LoVo (cell line): Measurements from ENCODE around the gene MS4A13.
"Not testable (repeated sequence)": the region's sequence is repeated elsewhere in the genome, so short reads cannot be mapped to it uniquely, and the experiment has no call there.

Experiments
- DNase-seq: peaks from one replicate; pipeline ENCODE4 v3.0.0-alpha.2; 2016; ENCODE audit warnings: low spot score

Gene MS4A13

DNA sequence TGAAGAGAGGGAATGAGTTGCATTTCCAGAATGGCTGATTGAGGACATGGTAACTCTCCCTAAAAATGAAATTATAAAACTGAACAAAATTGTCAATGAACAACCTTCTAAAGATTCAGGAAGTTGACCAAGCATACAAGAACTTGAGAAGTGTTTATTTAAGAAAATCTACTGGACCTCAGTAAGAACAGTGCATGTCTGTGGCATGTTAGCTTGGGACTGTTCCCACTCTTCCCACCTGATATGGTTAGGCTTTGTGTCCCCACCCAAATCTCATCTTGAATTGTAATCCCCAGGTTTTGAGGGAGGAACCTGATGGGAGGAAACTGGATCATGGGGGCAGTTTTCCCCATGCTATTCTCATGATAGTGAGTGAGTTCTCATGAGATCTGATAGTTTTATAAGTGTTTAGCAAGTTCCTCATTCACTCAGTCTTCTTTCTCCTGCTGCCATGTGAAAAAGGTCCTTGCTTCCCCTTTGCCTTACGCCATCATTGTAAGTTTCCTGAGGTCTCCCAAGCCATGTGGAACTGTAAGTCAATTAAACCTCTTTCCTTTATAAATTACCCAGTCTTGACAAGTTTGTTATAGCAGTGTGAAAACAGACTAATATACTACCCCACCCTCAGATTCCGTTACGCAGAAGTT lies 15.4 kb downstream of the MS4A13 start:
- DNase-seq, result no peak

DNA sequence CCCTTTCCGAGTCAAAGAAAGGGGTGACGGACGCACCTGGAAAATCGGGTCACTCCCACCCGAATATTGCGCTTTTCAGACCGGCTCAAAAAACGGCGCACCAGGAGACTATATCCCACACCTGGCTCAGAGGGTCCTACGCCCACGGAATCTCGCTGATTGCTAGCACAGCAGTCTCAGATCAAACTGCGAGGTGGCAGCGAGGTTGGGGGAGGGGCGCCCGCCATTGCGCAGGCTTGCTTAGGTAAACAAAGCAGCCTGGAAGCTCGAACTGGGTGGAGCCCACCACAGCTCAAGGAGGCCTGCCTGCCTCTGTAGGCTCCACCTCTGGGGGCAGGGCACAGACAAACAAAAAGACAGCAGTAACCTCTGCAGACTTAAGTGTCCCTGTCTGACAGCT lies 17.2 kb downstream of the MS4A13 start:
- not testable (repeated sequence) for DNase-seq

DNA sequence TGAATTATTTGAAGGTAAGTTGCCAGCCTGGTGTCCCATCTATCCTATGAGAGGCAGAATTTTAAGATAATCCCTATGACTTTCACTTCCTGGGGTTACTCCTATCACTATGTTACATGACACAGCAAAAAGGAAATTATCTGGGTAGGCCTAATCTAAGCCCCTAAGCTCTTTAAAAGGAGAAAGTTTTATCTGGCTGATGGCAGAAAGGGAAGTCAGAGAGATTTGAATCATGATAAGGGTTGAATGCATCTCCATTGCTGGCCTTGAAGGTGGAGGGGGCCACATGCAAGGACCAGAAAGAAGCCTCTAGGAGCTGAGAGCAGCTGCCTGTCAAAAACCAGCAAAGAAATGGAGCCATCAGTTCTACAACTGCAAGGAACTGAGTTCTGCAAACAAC lies 23.4 kb downstream of the MS4A13 start:
- DNase-seq, result not testable (repeated sequence)

DNA sequence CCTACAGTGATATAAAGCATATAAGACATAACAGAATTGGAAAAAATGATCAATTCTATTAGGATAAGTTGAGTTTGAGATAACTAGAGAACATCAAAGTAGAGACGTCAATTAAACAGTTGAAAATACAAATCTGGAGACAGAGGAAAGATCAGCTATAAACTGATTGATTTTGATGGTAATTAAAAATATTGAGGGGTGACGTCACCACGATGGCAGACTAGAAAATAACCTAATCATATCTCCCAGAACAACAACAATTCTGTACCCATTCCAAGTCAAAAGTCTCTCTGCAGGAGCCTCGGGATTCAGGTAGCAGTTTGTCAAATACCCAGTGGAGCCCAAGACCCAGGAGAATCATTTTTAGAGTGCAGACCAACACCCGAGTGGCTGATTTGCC lies 28.9 kb downstream of the MS4A13 start:
- no peak for DNase-seq

DNA sequence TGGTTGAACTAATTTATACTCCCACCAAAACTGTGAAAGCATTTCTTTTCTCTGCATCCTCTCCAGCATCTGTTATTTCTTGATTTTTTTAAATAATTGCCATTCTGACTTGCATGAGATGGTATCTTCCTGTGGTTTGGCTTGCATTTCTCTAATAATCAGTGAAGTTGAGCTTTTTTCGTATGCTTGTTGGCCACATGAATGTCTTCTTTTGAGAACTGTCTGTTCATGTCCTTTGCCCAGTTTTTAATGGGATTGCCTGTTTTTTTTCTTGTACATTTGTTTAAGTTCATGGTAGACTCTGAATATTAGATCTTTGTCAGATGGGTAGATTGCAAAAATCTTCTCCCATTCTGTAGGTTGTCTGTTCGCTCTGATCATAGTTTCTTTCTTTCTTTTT lies 46.1 kb downstream of the MS4A13 start:
- no peak for DNase-seq

DNA sequence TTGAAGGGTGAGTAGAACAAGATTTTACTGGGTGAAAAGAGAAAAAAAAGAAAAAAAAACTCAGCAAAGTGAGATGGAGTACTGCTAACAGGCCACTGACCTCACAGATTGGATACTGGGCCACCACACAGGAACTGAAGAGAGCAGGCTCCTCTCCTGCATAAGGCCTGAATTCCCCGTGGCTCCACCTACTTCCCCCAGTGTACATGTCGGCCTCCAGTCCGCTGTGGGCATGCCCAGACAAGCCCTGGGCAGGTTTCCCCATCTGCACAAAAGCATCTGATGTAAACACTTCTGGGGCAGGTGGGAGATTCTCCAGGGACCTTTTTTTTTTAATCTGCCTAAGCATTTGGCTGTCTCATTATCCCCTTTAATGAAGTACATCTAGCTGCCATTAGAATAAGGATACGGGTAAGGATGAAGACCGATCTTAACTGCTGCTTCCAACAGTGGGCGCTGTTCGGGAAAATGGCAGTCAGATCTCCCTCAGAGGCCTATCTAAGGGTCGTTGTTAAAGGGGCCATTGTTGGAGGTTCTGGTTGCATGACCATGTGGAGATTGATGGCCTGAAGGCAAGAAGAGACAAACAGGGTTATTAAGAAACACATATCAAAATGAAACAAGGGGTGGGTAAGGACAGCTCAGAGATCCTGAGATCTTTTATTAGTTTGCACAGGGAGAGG lies 48.5 kb downstream of the MS4A13 start:
- DNase-seq, result peak; percentile 11

DNA sequence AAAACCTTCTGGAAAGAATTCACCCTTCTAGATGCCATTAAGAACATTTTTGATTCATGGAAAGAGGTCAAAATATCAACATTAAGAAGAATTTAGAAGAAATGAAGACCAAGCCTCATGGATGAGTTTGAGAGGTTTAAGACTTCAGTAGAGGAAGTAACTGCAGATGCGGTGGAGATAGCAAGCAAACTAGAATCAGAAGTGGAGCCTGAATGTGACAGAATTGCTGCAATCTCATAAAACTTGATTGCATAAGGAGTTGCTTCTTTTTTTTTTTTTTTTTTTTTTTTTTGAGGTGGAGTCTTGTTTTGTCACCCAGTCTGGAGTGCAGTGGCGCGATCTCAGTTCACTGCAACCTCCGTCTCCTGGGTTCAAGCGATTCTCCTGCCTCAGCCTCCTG lies 51.6 kb downstream of the MS4A13 start:
- no peak for DNase-seq

DNA sequence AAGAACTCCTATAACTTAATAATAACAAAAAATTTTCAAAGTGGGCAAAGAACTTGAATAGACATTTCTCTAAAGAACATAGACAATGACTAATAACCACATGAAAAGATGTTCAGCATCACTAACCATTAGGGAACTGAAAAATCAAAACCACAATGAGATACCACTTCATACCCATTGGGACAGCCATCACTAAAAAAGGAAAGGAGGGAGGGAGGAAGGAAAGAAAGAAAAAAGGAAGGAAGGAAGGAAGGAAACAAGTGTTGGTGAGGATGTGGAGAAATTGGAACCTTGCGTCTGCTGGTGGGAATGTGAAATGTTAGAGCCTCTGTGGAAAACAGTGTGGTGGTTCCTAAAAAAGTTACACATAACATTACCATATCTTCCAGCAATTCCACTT lies 55.8 kb downstream of the MS4A13 start:
- no peak for DNase-seq

DNA sequence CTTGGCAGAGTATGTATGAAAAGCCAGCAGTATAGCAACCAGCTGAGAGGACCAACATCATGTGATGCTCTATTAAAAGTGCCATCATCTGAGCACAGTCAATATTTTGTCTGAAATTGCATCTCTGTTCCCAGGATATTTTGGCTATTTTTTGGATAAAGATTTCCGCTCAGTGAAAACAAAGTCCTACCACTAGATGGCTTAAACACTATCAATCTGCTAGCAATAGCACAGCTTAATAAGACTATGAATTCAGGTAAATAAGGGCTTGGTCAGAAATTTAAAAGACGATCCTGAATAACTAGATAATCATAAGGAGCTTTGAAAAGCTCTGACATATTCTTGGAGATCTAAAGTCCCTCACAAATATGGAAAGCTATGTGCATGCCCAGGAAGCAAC lies 74.4 kb downstream of the MS4A13 start:
- no peak for DNase-seq
